LNCaP clone FGC (cell line): ENCODE data around the gene CAP1.

Experiments used
- DNase-seq: peaks from one replicate; pipeline ENCODE4 v3.0.0-alpha.2; 2011; ENCODE audit warnings: low read depth
- H3K4me3 ChIP-seq: 2 replicates; pipeline ENCODE4 v1.5.1; 2011; ENCODE audit warnings: mild to moderate bottlenecking, low read depth, low read length, control low read depth
- CTCF ChIP-seq: IDR thresholded peaks from 2 replicates; pipeline ENCODE4 v1.5.1; 2012; ENCODE audit warnings: mild to moderate bottlenecking; ENCODE audit not compliant: control insufficient read depth, insufficient read depth; ENCODE audit errors: extremely low read depth

Gene CAP1

GRCh38 chr1:40049725-40050124 lies 9.2 kb downstream of the CAP1 start:
- no peak overlapping the region for H3K4me3 ChIP-seq
- no peak for TF ChIP-seq CTCF
- DNase-seq, result no peak

- no peak for TF ChIP-seq CTCF
- DNase-seq, result no peak
- H3K4me3 ChIP-seq, result no peak overlapping the region
Measured at GRCh38 chr1:40050863-40051262, 10.3 kb downstream of the CAP1 start.

- DNase-seq, result no peak
Measured at GRCh38 chr1:40053138-40053887, 12.8 kb downstream of the CAP1 start.

GRCh38 chr1:40056519-40057309 lies 16.2 kb downstream of the CAP1 start:
- H3K4me3 ChIP-seq, result no peak overlapping the region
- no peak for DNase-seq
- TF ChIP-seq CTCF, result no peak

More at GRCh38 chr1:40053138-40053887, 12.8 kb downstream of the CAP1 start:
- no peak overlapping the region for H3K4me3 ChIP-seq
- no peak for TF ChIP-seq CTCF

GRCh38 chr1:40057310-40058030 lies 16.9 kb downstream of the CAP1 start:
- H3K4me3 ChIP-seq, result no peak overlapping the region
- TF ChIP-seq CTCF, result no peak
- no peak for DNase-seq

- DNase-seq, result no peak
- TF ChIP-seq CTCF, result no peak
- H3K4me3 ChIP-seq, result no peak overlapping the region
Measured at GRCh38 chr1:40058097-40058452, 17.5 kb downstream of the CAP1 start.
